Stimulated activated CD4-positive, alpha-beta T cell treated with anti-CD3 and anti-CD28 coated beads, Interleukin-1b, Interleukin-23, amount 100 ng/mL, for 24 hours (primary cell): ENCODE data around the gene PDLIM1.

Experiments
- DNase-seq, 4 experiments: peaks; one replicate each; pipeline ENCODE4 v3.0.0-alpha.2; 2020; ENCODE audit warnings: low read depth in 4 of 4, low spot score in 1 of 4

PDLIM1 gene

GRCh38 chr10:95290461-95291364, at the start of gene PDLIM1:
TSS of gene PDLIM1 (minus strand) at chr10:95291003. CDS start at chr10:95290915, 88 bp downstream.
- DNase-seq, result no peak

GRCh38 chr10:95339863-95340262, 49.1 kb upstream of the PDLIM1 start:
- no peak for DNase-seq

GRCh38 chr10:95337423-95338160, 46.8 kb upstream of the PDLIM1 start:
- no peak for DNase-seq

GRCh38 chr10:95336702-95337101, 45.9 kb upstream of the PDLIM1 start:
- DNase-seq, result no peak

DNA sequence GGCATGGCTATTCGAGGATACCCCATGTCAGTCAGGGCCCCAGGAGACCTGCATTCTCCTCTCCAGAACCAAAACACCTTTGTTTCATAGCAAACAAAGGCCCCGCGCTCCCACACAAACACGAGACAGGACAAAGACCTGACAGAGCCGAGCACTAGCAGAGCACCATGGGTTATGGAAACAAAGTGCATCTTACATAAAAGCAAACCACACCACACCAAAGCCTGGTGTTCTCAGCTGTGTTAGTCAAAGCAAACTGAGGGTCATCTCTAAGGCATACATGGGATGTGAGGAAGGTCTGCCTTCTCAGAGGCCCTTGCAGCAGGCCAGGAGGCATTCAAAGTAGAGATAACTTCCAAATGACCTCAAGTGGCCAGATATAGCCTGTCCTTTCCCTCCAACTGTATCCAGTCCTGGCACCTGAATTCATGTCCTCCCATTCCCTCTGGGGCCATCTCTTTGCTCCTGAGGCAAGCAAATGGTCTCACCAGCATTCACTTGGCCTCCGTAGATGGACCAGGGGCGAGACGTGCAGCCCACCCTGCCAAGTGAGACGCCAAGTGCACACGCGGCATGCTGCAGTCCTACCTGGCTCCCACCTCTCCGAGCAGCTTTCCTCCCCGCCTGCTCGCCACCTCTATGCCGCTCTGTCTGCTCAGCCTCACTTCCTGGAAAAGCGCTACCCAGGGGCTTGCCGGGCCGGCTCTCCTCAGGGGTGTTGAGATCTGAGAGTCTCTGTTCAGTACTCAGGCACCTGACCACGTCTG, 45.3 kb upstream of the PDLIM1 start:
- DNase-seq, result no peak

DNA sequence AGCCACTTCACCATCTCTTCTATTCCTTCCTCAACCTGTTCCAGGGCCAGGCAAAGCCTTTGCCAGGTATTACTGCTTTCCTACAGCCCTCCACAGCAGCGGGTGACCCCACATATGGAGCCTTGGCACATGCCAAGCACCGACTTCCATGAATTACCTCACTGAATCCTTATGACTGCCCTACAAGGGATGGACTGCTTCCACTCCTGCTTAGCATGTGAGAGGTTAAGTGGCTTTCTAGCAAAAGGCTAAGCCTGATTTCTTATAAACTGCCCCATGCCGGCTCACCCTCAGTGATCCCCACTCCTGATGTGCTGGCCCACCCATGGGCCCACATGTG, 44.0 kb upstream of the PDLIM1 start:
- no peak for DNase-seq

DNA sequence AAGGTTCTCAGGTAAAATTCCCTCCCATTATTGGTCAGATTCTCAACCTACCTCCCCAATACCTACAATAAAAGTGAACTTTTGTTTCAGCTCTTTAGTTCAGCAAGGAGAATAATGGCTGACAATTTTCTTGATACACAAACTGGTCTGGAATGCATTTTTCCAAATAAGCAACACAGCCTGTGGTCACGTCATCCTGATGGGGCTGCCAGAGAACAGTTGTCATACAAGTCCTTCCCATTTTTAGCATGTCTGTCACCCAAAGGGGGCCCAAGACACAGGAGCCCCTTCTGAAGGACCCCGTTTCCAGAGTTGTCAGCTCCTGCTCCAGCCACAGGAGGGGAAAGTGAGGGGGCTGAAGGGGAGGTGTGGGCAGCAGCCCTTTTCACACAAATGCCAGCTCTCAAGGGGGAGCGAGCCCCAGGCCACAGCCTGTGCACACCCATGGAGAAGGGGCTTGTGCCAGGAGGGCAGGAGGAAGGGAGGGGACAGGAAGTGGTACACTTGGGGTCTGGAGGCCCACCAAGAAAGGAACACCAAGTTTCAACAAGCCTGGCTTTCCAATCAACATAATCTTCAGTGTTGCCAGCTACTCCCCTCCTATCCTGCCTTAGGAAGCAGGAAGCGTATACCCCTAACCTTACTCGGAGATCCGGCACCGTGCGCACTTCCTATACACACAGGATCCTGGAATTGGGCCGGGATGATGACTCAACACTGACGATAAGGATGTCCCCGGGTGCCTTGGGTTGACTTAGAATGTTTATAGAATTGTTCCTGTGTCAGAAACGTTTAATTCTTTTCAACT, 43.4 kb upstream of the PDLIM1 start:
- DNase-seq, result no peak

- no peak for DNase-seq
Measured at GRCh38 chr10:95332666-95333249, 42.0 kb upstream of the PDLIM1 start.

- no peak for DNase-seq
Measured at GRCh38 chr10:95331596-95332130, 40.9 kb upstream of the PDLIM1 start.

- DNase-seq, result no peak
Measured at GRCh38 chr10:95330966-95331453, 40.2 kb upstream of the PDLIM1 start.

- DNase-seq, result no peak
Measured at GRCh38 chr10:95329296-95329695, 38.5 kb upstream of the PDLIM1 start.

DNA sequence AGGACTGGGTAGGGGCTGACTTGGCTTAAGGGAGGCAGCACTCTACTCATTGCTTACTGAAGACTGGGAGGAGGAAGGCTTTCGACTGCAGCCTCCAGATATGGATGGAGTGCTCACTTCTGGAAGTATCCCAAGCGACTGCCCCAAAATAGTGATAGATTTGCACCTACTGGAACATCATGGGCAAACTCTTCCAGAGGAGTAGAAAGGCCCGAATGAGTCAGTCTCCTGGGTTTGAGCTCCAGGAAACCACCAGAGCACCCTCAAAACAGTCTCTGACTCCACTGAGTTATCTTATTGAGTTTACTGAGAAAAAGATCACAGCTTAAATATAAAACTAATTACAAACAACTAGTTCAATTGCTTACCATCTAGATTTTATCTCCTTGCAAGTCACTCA, 37.2 kb upstream of the PDLIM1 start:
- no peak for DNase-seq

DNA sequence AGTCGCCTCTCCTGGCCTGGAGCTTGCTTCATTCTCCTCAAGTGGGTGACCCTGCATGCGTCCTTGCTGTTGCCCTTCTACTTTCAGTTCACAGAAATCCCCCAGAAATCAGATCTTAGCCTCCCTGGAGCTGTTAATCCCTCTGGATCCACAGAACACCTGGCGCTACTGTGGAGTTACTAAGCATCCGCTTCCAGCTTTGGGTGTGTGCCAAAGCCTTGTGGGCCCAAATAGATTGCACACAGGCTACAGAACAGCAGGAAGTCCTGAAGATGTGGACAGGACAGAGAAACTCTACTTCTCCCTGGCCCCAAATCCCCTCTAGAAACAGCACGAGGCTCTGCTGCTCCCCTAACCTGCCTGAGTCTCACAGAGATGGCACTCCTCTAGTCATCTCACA, 36.6 kb upstream of the PDLIM1 start:
- no peak for DNase-seq

DNA sequence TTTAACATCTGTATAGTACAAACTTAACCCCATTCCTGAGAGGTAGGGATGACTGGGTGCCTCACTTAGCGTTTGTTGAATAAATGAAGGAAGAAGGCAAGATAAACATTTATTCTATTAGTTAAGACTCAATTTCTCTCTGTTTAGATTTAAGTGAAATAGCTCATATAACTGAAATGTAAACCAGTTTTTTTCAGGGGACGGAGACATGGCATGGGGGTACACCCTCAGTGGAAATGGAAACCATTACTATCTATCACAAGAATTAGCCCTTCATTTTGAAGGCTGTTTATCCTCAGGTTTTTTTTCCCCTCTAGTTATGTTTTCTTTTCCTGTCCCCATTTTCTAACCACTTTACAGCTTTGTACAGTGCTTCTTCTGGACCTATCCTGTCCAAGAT, 35.6 kb upstream of the PDLIM1 start:
- no peak for DNase-seq

- DNase-seq, result no peak
Measured at GRCh38 chr10:95325863-95326262, 35.1 kb upstream of the PDLIM1 start.

- DNase-seq, result no peak
Measured at GRCh38 chr10:95324436-95325268, 33.8 kb upstream of the PDLIM1 start.

- DNase-seq, result no peak
Measured at GRCh38 chr10:95321554-95322301, 30.9 kb upstream of the PDLIM1 start.

DNA sequence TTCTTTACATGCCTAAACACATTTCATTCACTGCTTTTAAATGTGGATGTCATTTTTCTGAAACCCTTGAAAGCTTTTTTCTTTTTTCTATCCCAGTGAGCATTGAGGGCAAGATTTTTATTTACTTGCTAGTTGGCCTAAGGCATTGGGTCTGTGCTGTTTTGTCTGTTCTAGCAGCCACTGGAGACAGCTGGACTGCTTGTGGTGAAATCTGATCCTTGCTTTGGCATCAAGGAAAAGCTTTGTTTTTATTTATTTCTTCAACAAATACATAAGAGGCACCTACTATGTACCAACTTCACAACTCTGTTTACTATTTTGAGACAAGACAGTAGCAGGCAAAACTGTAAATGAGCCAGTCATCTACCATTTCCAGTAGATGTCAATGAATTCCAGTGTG, 28.4 kb upstream of the PDLIM1 start:
- no peak for DNase-seq
